Right cardiac atrium (tissue), 5 donors: ENCODE results near the gene KLK1. TPM values are rescaled to one million over a fixed set of nuclear protein-coding genes. Genes with fewer than 3 reads are reported as not detected.
A peak's percentile ranks its signal among the peaks of the same experiment; 100 is the strongest.

ENCODE experiments used
- ATAC-seq, 2 donors: fragments of 200-7000 bp; cut with Tn5 transposase; one replicate each; pipeline versions ENCODE4 v1.8.0 to v1.9.1; 2020; ENCODE audit warnings: moderate library complexity in 2 of 2, mild to moderate bottlenecking in 1 of 2
- DNase-seq, 3 donors: peaks; one replicate each; pipeline ENCODE4 v3.0.0-alpha.2; 2020
- H3K27ac ChIP-seq: one replicate; pipeline ENCODE4 v1.5.1; 2013; ENCODE audit warnings: mild to moderate bottlenecking, low read length, control low read depth, moderate library complexity
- H3K27me3 ChIP-seq: one replicate; pipeline ENCODE4 v1.6.1; 2013; ENCODE audit not compliant: control insufficient read depth, insufficient read depth
- H3K4me1 ChIP-seq: one replicate; pipeline ENCODE4 v1.6.1; 2013; ENCODE audit warnings: low read length; ENCODE audit not compliant: control insufficient read depth, insufficient read depth
- H3K4me3 ChIP-seq: one replicate; pipeline ENCODE4 v1.5.1; 2013; ENCODE audit warnings: low read length, control low read depth
- H3K9me3 ChIP-seq: one replicate; pipeline ENCODE4 v1.6.1; 2013; ENCODE audit warnings: low read length; ENCODE audit not compliant: control insufficient read depth
- WGBS: extraction: QIAGEN DNeasy Blood & Tissue Kit; methylation state at CpG from one replicate; pipeline ENCODE4 v1.1.7; 2013; 5-methylcytosine and 5-hydroxymethylcytosine counted together
- intact Hi-C, 4 donors: fragments of 100-400 bp; cut with DNase I; formaldehyde crosslinking; loops; one replicate each; pipeline versions ENCODE4 v1.11.0 to v1.14.0; 2022 to 2023
- polyA plus RNA-seq: library from polyadenylated mRNA; stranded (reverse); fragments of 200-250 nt; gene quantifications from one replicate; pipeline ENCODE4 v1.2.3, GENCODE V29; 2013
- total RNA-seq, 4 donors: library from RNA; stranded (reverse); fragmentation: NEBNext Ultra II Directional; extraction: Animal tissue kit (Norgen Biotek cat#: 25700); gene quantifications; one replicate each; pipeline ENCODE4 v1.2.1, GENCODE V29; 2021
- donor health status: healthy with polysubstance abuse.
- donor health status: DM: no; HTN: yes; CAD: no.
- donor health status: DM: no; HTN: no; CAD: no.
- donor health status: DM: no; HTN: yes; CAD: no; lungs with severe emphysema.
- donor health status: DM: yes; HTN: yes; CAD: no.

Gene KLK1
- total and polyA plus RNA-seq, 5 donors, result 0.18 to 0.82 (median 0.54) TPM; not detected in 2

DNA sequence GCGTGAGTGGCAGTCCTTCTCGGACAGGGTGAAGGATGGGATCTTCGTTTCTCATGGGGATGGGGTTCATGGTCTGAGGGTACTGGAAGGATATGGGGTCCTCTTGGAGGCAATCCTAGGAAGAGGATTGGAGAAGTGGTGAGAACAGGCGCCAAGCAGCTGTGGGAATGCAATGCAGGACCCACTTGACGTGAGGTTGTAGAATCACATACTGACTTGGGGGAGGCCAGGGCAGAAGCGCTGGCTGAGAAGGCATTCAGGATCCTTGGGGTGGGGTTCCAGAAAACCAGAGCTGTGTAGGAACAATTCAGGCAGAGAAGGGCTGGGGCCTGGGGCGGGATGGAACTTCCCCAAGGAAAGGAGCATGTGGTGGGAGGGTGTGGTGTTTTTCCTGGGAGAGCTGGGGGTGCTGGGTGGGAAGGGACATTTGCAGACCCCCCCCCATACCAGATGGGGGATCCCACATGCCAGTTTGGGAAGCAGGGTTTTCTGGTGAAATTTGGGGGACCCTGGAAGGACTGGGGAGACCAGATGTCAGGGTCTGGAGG is 852 bp downstream of the KLK1 start:
- H3K9me3 ChIP-seq, result no peaks in the 10 kb centered on the region
- 74% methylated on average over 7 of the region's 7 CpGs for whole genome bisulfite sequencing
- ATAC-seq (no peak), DNase-seq (no peak)
- no peak overlapping the region for H3K27ac ChIP-seq
- no peaks in the 10 kb centered on the region for H3K27me3 ChIP-seq
- H3K4me1 ChIP-seq, result no peaks in the 10 kb centered on the region
- intact Hi-C loops, result no loop called here
- no peak overlapping the region for H3K4me3 ChIP-seq

DNA sequence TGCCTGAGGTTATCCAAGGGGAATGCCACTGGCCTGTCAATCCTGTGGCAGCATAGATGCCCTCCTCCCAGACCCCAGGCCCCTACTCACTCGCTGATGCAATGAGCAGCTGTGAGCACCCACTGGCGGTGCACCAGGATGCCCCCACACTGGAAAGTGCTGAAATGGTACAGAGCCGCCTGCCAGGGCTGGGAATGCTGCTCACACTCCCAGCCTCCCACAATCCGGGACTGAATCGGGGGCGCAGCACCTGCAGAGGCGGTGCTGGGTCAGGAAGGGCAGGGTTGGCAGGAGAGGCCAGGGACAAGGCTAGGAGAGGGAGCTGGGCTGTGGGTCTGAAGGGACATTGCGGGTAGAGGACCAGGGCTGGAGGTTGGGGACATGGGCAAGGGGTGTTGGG is 2.0 kb downstream of the KLK1 start:
- H3K27ac ChIP-seq, result no peak overlapping the region
- WGBS, result 48% methylated on average over 8 of the region's 8 CpGs
- ATAC-seq (no peak), DNase-seq (no peak)
- no peak overlapping the region for H3K4me3 ChIP-seq
- H3K27me3 ChIP-seq, result no peaks in the 10 kb centered on the region
- intact Hi-C loops, result no loop called here
- H3K4me1 ChIP-seq, result no peaks in the 10 kb centered on the region
- H3K9me3 ChIP-seq, result no peaks in the 10 kb centered on the region

DNA sequence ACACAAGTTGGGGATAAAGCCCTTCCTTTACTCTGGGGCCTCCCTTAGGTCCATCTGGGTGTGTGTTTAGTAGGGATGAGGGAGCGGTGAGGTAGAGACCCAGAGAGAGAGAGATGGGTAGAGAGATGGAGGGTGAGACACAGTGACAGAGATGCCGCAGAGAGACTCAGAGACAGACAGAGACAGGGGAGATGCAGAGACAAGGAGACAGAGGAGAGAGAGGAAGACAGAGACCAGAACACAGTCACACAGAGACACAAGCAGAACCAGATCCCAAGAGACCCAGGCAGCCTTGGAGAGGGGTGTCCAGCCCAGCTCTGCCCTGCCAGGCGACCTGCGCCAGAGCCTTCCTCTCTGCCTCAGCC is 2.4 kb downstream of the KLK1 start:
- Histone ChIP-seq H3K9me3 (no peaks in the 10 kb centered on the region), H3K27me3 (no peaks in the 10 kb centered on the region), H3K27ac (no peak overlapping the region), H3K4me3 (no peak overlapping the region), H3K4me1 (no peaks in the 10 kb centered on the region)
- 61% methylated on average over 4 of the region's 4 CpGs for WGBS
- no peak for DNase-seq
- intact Hi-C loops, result no loop called here
- ATAC-seq, result no peak

DNA sequence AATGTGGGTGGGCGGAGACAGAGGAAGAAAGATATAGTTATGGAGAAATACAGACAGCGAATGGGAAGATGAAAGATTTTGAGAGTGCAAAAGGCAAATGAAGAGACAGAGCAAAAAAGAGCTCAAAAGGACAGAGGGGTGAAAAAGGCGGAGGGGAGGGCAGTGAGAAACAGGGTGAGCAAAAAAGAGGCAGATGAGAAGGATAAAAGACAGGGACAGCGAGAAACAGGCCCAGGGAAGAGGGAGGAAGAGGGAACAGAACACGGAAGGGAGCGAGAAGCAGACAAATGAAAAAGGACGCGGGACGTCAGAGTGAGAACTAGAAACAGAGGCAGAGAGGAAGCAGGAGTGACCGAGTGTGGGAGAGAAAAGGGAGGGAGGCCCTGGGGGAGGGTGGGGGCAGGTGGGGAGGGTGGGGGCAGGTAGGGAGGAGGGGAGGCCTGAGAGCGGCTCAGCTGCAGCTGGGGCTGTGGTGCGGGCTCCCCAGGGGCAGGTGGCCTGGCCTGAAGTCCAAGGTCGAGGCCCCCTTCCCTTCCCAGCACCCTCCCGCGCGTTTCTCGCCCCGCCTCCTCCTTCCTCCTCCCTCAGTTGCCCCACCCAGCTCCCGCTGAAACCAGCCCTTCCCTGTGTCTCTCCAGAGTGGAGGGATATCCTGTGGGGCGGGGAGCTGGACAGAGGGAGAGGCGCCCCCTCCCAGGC is 2.9 kb downstream of the KLK1 start:
- DNase-seq (no peak), ATAC-seq (peak; percentile 7 to 44)
- H3K4me3 ChIP-seq, result no peak overlapping the region
- no peaks in the 10 kb centered on the region for H3K27me3 ChIP-seq
- H3K27ac ChIP-seq, result no peak overlapping the region
- no peaks in the 10 kb centered on the region for H3K4me1 ChIP-seq
- H3K9me3 ChIP-seq, result no peaks in the 10 kb centered on the region
- intact Hi-C loops, result no loop called here
- 7% methylated on average over 21 of the region's 21 CpGs for WGBS

DNA sequence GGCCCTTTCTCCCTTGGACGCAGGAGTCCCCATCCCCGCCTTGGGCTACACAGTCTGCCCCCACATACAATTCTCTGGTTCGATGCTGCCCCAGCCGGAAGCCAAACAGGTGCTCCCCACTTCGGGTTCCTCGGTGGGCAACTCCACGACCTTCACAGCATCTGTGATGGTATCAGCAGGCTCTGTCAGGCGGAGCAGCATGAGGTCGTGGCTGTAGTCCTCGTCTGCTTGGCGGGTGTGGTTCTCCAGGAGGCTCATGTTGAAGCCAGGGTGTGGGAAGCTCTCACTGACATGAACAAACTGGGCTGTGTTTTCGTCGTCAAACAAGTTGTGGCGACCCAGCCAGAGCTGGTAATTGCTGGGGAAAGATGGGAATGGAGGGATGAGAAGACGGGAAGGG is 3.5 kb downstream of the KLK1 start:
- intact Hi-C loops, result no loop called here
- H3K27me3 ChIP-seq, result no peaks in the 10 kb centered on the region
- no peak overlapping the region for H3K4me3 ChIP-seq
- no peak overlapping the region for H3K27ac ChIP-seq
- 9% methylated on average over 15 of the region's 15 CpGs for WGBS
- H3K9me3 ChIP-seq, result no peaks in the 10 kb centered on the region
- no peak for ATAC-seq
- DNase-seq, result no peak
- no peaks in the 10 kb centered on the region for H3K4me1 ChIP-seq

DNA sequence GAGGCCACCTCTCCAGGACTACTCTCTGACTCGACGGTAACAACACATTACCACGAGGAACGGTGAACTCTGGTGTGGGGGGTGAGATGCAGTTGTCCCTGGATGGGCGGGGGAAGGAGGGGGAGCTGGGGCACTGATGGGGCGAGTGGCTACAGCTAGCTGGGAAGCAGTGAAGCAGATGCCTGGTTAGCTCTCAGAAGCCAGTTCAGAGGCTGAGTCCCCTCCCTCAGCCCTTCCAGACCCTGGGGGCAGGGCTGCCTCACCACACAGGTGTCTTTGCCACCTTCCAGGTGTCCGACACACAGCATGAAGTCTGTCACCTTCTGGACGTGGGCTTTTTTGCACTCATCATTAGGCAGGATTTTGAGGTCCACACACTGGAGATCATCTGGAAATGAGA is 4.0 kb downstream of the KLK1 start:
- Histone ChIP-seq H3K27me3 (no peaks in the 10 kb centered on the region), H3K4me1 (no peaks in the 10 kb centered on the region), H3K4me3 (no peak overlapping the region), H3K27ac (no peak overlapping the region), H3K9me3 (no peaks in the 10 kb centered on the region)
- WGBS, result 35% methylated on average over 8 of the region's 8 CpGs
- DNase-seq (no peak), ATAC-seq (no peak)
- intact Hi-C loops, result no loop called here

DNA sequence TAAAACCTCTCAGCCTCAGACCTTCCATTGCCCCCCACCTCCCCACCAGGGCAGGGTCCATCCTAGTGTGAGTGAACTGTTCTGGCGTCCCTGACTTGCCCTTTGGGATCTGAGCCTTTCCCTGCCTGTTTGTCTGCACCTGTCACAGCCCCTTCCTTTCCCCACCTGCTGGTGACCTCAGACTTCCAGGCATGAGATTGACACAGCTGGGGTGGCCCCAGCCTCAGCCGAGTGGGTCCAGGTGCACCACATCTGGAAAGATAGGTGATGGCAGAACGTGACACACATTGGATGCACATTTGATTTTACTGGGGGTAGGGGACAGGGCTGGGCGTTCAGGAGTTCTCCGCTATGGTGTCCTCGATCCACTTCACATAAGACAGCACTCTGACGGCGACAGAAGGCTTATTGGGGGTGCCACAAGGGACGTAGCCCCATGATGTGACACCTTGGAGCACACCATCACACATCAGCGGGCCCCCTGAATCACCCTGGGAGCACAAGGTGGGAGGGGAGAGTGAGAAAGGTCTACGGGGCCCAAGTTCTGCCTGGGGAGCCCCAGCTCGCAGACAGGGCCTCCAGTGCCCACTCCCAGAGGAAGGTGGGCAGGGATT is 4.6 kb downstream of the KLK1 start:
- 66% methylated on average over 12 of the region's 12 CpGs for WGBS
- no peaks in the 10 kb centered on the region for H3K27me3 ChIP-seq
- no peak for ATAC-seq
- H3K4me3 ChIP-seq, result no peak overlapping the region
- DNase-seq, result no peak
- intact Hi-C loops, result no loop called here
- H3K9me3 ChIP-seq, result no peaks in the 10 kb centered on the region
- no peaks in the 10 kb centered on the region for H3K4me1 ChIP-seq
- H3K27ac ChIP-seq, result no peak overlapping the region

DNA sequence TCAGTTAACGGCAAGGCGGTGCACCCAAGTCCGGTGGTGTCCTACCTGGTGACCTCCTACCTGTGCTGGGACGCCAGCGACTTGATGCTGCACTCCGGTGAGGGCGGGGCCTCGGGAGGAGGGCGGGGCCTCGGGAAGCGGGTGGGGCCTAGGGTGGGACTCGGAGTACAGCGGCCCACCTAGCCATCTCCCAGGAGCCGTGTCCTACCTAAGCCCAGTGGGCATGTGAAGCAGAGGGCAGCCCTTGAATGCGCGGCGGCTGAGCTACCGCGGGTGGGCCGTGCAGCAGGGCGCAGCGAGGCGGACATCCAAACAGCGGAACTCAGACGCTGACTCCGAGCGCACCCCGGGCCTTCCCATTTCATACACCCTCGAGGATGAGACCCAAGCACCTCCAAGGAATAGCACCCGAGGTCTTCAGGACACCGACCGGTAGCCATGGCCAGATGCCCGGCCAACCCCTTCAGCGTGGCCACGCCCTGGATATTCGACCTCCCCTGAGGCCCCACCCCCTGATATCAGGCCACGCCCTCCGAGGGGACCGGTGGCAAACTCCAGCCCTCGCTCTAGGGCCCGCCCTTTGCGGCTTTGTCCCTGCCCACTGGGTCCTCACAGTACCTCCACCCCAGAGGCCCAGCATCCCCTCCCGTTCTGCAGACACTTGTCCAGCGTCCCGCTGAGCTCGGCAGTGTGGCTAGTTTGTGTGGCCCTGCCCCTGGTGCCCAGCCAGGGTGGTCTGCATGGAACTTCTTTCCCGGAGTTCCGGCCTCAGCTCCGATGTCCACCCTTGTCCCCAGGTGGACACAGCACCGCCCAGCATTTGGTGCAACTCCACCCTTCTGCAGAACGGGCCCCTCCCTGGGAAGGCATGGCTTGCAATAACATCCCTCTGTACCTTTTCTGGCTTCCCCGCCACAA is 5.4 kb downstream of the KLK1 start:
- H3K4me1 ChIP-seq, result no peaks in the 10 kb centered on the region
- WGBS, result 7% methylated on average over 52 of the region's 52 CpGs
- intact Hi-C loops, result no loop called here
- no peak overlapping the region for H3K4me3 ChIP-seq
- no peaks in the 10 kb centered on the region for H3K9me3 ChIP-seq
- ATAC-seq, result peak; percentile 35 to 71
- H3K27me3 ChIP-seq, result no peaks in the 10 kb centered on the region
- no peak overlapping the region for H3K27ac ChIP-seq
- peak; percentile 46 to 73 (median 70) for DNase-seq

DNA sequence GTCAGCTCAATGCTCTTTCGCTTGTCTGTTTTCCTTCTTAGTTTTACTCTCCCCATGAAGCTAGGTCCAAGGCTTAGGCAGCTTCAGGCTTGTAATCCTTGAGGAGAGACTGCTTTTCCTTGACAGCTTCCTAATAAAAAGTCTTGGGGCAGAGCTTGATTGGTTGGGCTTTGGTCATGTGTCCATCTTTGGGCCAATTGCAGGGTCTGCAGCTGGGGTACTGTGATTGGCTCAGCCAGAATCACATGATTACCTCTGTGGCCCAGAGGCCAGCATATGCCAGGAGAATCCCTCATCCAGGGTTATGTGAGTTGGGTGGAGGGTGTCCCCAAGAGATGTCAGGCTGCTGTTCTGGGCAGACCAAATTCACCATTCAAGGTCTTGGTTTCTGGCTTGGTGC is 8.1 kb downstream of the KLK1 start:
- ATAC-seq (no peak), DNase-seq (no peak)
- H3K27me3 ChIP-seq, result no peaks in the 10 kb centered on the region
- intact Hi-C loops, result no loop called here
- H3K27ac ChIP-seq, result no peak overlapping the region
- H3K4me3 ChIP-seq, result no peak overlapping the region
- 97% methylated on average over 1 of the region's 1 CpG for WGBS
- H3K4me1 ChIP-seq, result no peaks in the 10 kb centered on the region
- no peaks in the 10 kb centered on the region for H3K9me3 ChIP-seq

DNA sequence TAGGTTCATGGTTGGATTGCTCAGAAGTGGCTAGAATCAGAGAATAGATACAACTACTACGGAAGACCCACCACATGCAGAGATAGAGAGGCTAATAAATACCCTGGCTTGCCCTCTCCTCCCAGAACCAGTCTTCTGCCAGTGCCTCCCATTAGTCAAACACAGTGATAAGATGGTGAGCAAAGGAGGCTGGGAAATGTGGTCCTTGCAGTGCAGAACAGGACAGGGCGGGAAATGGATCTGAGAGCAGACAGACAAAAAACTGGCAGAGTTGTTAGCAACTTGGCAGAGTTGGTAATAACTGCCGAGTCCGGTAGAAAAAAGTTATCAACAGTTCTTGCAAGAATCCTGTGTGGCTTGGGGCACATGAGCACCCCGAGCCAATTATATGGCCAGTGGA is 8.7 kb downstream of the KLK1 start:
- Histone ChIP-seq H3K4me1 (no peaks in the 10 kb centered on the region), H3K4me3 (no peak overlapping the region), H3K9me3 (no peaks in the 10 kb centered on the region), H3K27me3 (no peaks in the 10 kb centered on the region), H3K27ac (no peak overlapping the region)
- DNase-seq (no peak), ATAC-seq (no peak)
- intact Hi-C loops, result no loop called here
- 75% methylated on average over 5 of the region's 5 CpGs for WGBS

DNA sequence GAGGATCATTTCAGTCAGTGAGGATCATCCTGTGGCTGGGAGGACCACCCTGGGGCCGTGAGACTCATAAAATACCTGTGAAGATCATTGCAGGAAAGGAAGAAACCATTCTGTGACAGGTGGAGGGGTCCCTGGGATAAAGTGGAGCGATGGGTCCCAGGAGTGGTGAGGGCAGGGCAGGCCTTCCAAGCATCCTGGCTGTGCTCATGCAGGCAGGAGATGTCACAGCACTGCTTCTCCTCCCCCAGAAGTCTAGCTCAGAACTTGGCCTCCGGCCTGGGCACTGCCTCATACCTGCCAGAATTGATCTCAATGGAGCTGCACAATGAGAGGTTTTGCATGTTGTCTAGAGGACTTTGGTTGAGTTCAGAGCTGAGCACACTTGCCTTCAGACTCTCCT is 11.1 kb downstream of the KLK1 start:
- H3K4me3 ChIP-seq, result no peak overlapping the region
- H3K27me3 ChIP-seq, result no peaks in the 10 kb centered on the region
- no peak overlapping the region for H3K27ac ChIP-seq
- DNase-seq (no peak), ATAC-seq (no peak)
- 59% methylated on average over 3 of the region's 3 CpGs for WGBS
- intact Hi-C loops, result no loop called here
- no peaks in the 10 kb centered on the region for H3K9me3 ChIP-seq
- no peaks in the 10 kb centered on the region for H3K4me1 ChIP-seq
